GM23338 (cell line): ENCODE measurements around the gene KRTAP10-5. TPM values are rescaled to one million over a fixed set of nuclear protein-coding genes. Genes with fewer than 3 reads are reported as not detected.
"Not testable (repeated sequence)": the region's sequence is repeated elsewhere in the genome, so short reads cannot be mapped to it uniquely, and the experiment has no call there.

Experiments
- ATAC-seq: fragments of 200-7000 bp; cut with Tn5 transposase; 3 replicates; pipeline ENCODE4 v1.9.1; 2020
- DNase-seq: peaks from one replicate; pipeline ENCODE4 v3.0.0-alpha.2; 2015; ENCODE audit warnings: low spot score
- H2AFZ ChIP-seq: fragments of 200-600 bp; sonication (generic); 2 replicates; pipeline ENCODE4 v1.8.0; 2016; ENCODE audit warnings: antibody characterized with exemption, mild to moderate bottlenecking, moderate library complexity
- H3F3A ChIP-seq: fragments of 200-600 bp; sonication (generic); replicated peaks from 2 replicates; pipeline ENCODE4 v1.8.0; 2017; ENCODE audit warnings: antibody characterized with exemption, mixed run types, low read depth
- H3K27ac ChIP-seq: fragments of 200-600 bp; sonication (generic); 2 replicates; pipeline ENCODE4 v1.6.1; 2016; ENCODE audit warnings: low read depth
- H3K27me3 ChIP-seq: fragments of 200-600 bp; sonication (generic); 2 replicates; pipeline ENCODE4 v1.8.0; 2016; ENCODE audit warnings: mild to moderate bottlenecking, mixed run types, moderate library complexity; ENCODE audit not compliant: insufficient read depth
- H3K36me3 ChIP-seq: fragments of 200-600 bp; sonication (generic); 2 replicates; pipeline ENCODE4 v1.8.0; 2016; ENCODE audit warnings: mild to moderate bottlenecking; ENCODE audit not compliant: insufficient read depth
- H3K4me1 ChIP-seq: fragments of 200-600 bp; sonication (generic); 2 replicates; pipeline ENCODE4 v1.8.0; 2016; ENCODE audit warnings: mild to moderate bottlenecking, moderate library complexity; ENCODE audit not compliant: insufficient read depth
- H3K4me2 ChIP-seq: fragments of 200-600 bp; sonication (generic); 2 replicates; pipeline ENCODE4 v1.7.1; 2017; ENCODE audit warnings: mixed run types
- H3K4me3 ChIP-seq: fragments of 200-600 bp; sonication (generic); 2 replicates; pipeline ENCODE4 v1.6.1; 2016; ENCODE audit warnings: mixed run types
- H3K79me2 ChIP-seq: fragments of 200-600 bp; sonication (generic); replicated peaks from 2 replicates; pipeline ENCODE4 v1.8.0; 2017; ENCODE audit warnings: mild to moderate bottlenecking; ENCODE audit not compliant: insufficient read depth
- H3K9me2 ChIP-seq: fragments of 200-600 bp; sonication (generic); 2 replicates; pipeline ENCODE4 v1.8.0; 2017; ENCODE audit not compliant: insufficient read depth
- H4K20me1 ChIP-seq: fragments of 200-600 bp; sonication (generic); replicated peaks from 2 replicates; pipeline ENCODE4 v1.8.0; 2017; ENCODE audit warnings: mild to moderate bottlenecking; ENCODE audit not compliant: insufficient read depth
- H3K27ac Mint-ChIP-seq: 2 replicates; pipeline ENCODE4 v1.8.0; 2020; ENCODE audit warnings: inconsistent platforms, mild to moderate bottlenecking, moderate library complexity, mixed read lengths
- H3K27me3 Mint-ChIP-seq: 3 replicates; pipeline ENCODE4 v1.8.0; 2022; ENCODE audit warnings: low read depth, mild to moderate bottlenecking, moderate library complexity, mixed read lengths, inconsistent platforms; ENCODE audit not compliant: insufficient read depth, poor library complexity
- H3K36me3 Mint-ChIP-seq: 3 replicates; pipeline ENCODE4 v1.8.0; 2021; ENCODE audit warnings: low read depth, mild to moderate bottlenecking, inconsistent platforms, moderate library complexity, mixed read lengths
- H3K4me1 Mint-ChIP-seq: 3 replicates; pipeline ENCODE4 v1.8.0; 2020; ENCODE audit warnings: mild to moderate bottlenecking, inconsistent platforms, mixed read lengths
- H3K4me3 Mint-ChIP-seq: 3 replicates; pipeline ENCODE4 v1.8.0; 2021; ENCODE audit warnings: moderate library complexity, mild to moderate bottlenecking, inconsistent platforms, mixed read lengths
- H3K9me3 Mint-ChIP-seq: 3 replicates; pipeline ENCODE4 v1.8.0; 2020; ENCODE audit warnings: moderate library complexity, mild to moderate bottlenecking, inconsistent platforms, mixed read lengths
- CREB1 ChIP-seq: fragments of 250-450 bp; sonication (Bioruptor Pico); IDR thresholded peaks from 2 replicates; pipeline ENCODE4 v1.5.0; 2020; ENCODE audit warnings: low read depth, mild to moderate bottlenecking, moderate library complexity
- ETS1 ChIP-seq: IDR thresholded peaks from 2 replicates; pipeline ENCODE4 v1.6.1; 2016; ENCODE audit warnings: antibody characterized with exemption
- EZH2 ChIP-seq: fragments of 200-600 bp; sonication (generic); IDR thresholded peaks from one replicate; pipeline ENCODE4 v1.8.0; 2017; ENCODE audit warnings: antibody characterized with exemption, mild to moderate bottlenecking, low read depth; ENCODE audit not compliant: unreplicated experiment
- EZH2phosphoT487 ChIP-seq: fragments of 200-600 bp; sonication (generic); IDR thresholded peaks from one replicate; pipeline ENCODE4 v1.8.1; 2018; ENCODE audit warnings: antibody characterized with exemption; ENCODE audit not compliant: unreplicated experiment
- JUNB ChIP-seq: IDR thresholded peaks from one replicate; pipeline ENCODE4 v1.6.1; 2016; ENCODE audit warnings: antibody characterized with exemption; ENCODE audit not compliant: unreplicated experiment
- ZNF114 ChIP-seq: fragments of 250-450 bp; sonication (Bioruptor Pico); IDR thresholded peaks from 2 replicates; pipeline ENCODE4 v1.5.0; 2020; ENCODE audit warnings: mild to moderate bottlenecking, moderate library complexity
- polyA plus RNA-seq: library from polyadenylated mRNA; unstranded; fragments of >200 nt; fragmentation: Nextera tagmentation; extraction: Ambion mirVana; gene quantifications from 2 replicates; pipeline ENCODE4 v1.2.1, GENCODE V29; 2016
- total RNA-seq: library from RNA; depleted of rRNA; stranded (reverse); fragments of >200 nt; shearing (Covaris generic); gene quantifications from 2 replicates; pipeline ENCODE4 v1.2.3, GENCODE V29; 2014
- TF ChIP-seq, protein P1 (sequence below), 2 experiments: fragments of 200-600 bp in 1 of 2; sonication (generic) in 1 of 2; conservative IDR thresholded peaks; 2 replicates each; pipeline versions ENCODE4 v1.5.1 to v1.6.1; 2016 to 2017; ENCODE audit warnings: antibody characterized with exemption in 2 of 2, low read depth in 2 of 2, mild to moderate bottlenecking in 2 of 2, moderate library complexity in 1 of 2

The KRTAP10-5 gene
- total and polyA plus RNA-seq, 2 experiments from 2014 or later, result not detected

- no peak for TF ChIP-seq EZH2phosphoT487
- TF ChIP-seq CREB1 (CRISPR knock-in tag), result no peak
Observed at GRCh38 chr21:44611551-44611950, 31.1 kb upstream of the KRTAP10-5 start (continued).

DNA sequence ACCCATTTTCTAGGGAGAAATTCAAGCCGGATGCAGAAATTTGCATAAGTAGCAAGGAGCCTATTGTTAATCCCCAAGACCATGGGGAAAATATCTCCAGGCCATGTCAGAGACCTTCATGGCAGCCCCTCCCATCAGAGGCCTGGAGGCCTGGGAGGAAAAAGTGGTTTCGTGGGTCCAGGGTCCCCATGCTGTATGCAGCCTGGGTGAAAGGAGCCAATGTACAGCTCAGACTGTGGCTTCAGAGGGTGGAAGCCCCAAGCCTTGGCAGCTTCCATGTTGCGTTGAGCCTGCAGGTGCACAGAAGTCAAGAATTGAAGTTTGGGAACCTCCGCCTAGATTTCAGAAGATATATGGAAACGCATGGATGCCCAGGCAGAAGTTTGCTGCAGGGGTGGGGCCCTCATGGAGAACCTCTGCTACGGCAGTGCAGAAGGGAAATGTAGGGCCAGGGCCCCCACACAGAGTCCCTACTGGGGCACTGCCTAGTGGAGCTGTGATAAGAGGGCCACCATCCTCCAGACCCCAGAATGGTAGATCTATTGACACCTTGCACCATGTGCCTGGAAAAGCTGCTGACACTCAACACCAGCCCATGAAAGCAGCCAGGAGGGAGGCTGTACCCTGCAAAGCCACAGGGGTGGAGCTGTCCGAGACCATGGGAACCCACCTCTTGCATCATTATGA, 29.9 kb upstream of the KRTAP10-5 start:
- not testable (repeated sequence) for DNase-seq, H3K4me1 ChIP-seq, H3K4me3 ChIP-seq, H4K20me1 ChIP-seq, H2AFZ ChIP-seq, H3K79me2 ChIP-seq, H3K4me1 Mint-ChIP-seq, H3K27me3 Mint-ChIP-seq, H3K27me3 ChIP-seq, H3K9me2 ChIP-seq, H3K4me3 Mint-ChIP-seq, H3K27ac Mint-ChIP-seq, H3K36me3 ChIP-seq, H3K4me2 ChIP-seq, ATAC-seq, H3K27ac ChIP-seq, H3F3A ChIP-seq
- peaks cover 19% of the 10 kb centered on the region for H3K36me3 Mint-ChIP-seq
- H3K9me3 Mint-ChIP-seq, result peaks cover 43% of the 10 kb centered on the region

GRCh38 chr21:44609193-44609592, 28.8 kb upstream of the KRTAP10-5 start:
- peaks cover 43% of the 10 kb centered on the region for H3K9me3 Mint-ChIP-seq
- H3K36me3 Mint-ChIP-seq, result peaks cover 19% of the 10 kb centered on the region
- TF ChIP-seq ETS1 (no peak), ZNF114 (no peak), JUNB (no peak), CREB1 (CRISPR knock-in tag) (no peak), EZH2phosphoT487 (no peak), EZH2 (no peak)
- H3K4me1 Mint-ChIP-seq, result no peaks in the 10 kb centered on the region; the same call in 2 of the 3 replicates
- Histone ChIP-seq H3K4me2 (no peak overlapping the region), H3K27me3 (no peaks in the 10 kb centered on the region), H3K36me3 (0 out of 2 replicates have a peak, but pooled peaks cover 4% of the 10 kb centered on the region), H3K79me2 (no peaks in the 10 kb centered on the region), H3K27ac (no peak overlapping the region), H2AFZ (no peak overlapping the region), H3K4me1 (no peaks in the 10 kb centered on the region), H4K20me1 (no peaks in the 10 kb centered on the region), H3F3A (no peaks in the 10 kb centered on the region), H3K4me3 (no peak overlapping the region), H3K9me2 (no peaks in the 10 kb centered on the region)
- H3K27ac Mint-ChIP-seq, result no peak overlapping the region
- DNase-seq (no peak), ATAC-seq (no peak)
- H3K4me3 Mint-ChIP-seq, result no peak overlapping the region
- H3K27me3 Mint-ChIP-seq, result peaks cover 8% of the 10 kb centered on the region

GRCh38 chr21:44606495-44606894, 26.1 kb upstream of the KRTAP10-5 start:
- Histone ChIP-seq H3K36me3 (0 out of 2 replicates have a peak, but pooled peaks cover 4% of the 10 kb centered on the region), H3K27ac (no peak overlapping the region), H3F3A (no peaks in the 10 kb centered on the region), H3K27me3 (no peaks in the 10 kb centered on the region), H3K4me2 (no peak overlapping the region), H3K4me3 (no peak overlapping the region), H4K20me1 (no peaks in the 10 kb centered on the region), H3K9me2 (no peaks in the 10 kb centered on the region), H3K4me1 (no peaks in the 10 kb centered on the region), H2AFZ (no peak overlapping the region), H3K79me2 (no peaks in the 10 kb centered on the region)
- H3K27ac Mint-ChIP-seq, result no peak overlapping the region
- peaks cover 16% of the 10 kb centered on the region for H3K36me3 Mint-ChIP-seq
- TF ChIP-seq, protein P1, sequence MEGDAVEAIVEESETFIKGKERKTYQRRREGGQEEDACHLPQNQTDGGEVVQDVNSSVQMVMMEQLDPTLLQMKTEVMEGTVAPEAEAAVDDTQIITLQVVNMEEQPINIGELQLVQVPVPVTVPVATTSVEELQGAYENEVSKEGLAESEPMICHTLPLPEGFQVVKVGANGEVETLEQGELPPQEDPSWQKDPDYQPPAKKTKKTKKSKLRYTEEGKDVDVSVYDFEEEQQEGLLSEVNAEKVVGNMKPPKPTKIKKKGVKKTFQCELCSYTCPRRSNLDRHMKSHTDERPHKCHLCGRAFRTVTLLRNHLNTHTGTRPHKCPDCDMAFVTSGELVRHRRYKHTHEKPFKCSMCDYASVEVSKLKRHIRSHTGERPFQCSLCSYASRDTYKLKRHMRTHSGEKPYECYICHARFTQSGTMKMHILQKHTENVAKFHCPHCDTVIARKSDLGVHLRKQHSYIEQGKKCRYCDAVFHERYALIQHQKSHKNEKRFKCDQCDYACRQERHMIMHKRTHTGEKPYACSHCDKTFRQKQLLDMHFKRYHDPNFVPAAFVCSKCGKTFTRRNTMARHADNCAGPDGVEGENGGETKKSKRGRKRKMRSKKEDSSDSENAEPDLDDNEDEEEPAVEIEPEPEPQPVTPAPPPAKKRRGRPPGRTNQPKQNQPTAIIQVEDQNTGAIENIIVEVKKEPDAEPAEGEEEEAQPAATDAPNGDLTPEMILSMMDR (conservative IDR thresholded peaks at IDR 0.05; ENCODE audit: low read depth in 2 of 2), result no peak
- DNase-seq (no peak), ATAC-seq (no peak)
- H3K9me3 Mint-ChIP-seq, result peaks cover 34% of the 10 kb centered on the region
- H3K4me3 Mint-ChIP-seq, result no peak overlapping the region
- peaks cover 3% of the 10 kb centered on the region for H3K27me3 Mint-ChIP-seq
- H3K4me1 Mint-ChIP-seq, result no peaks in the 10 kb centered on the region; the same call in 2 of the 3 replicates
